ENCODE measurements around the gene HSF2.

HSF2 gene

GRCh38 chr6:122393351-122393896 lies 6.0 kb upstream of the HSF2 start:
- no peak for DNase-seq (ENCODE audit: low spot score)
- TF ChIP-seq CTCF (conservative IDR thresholded peaks at IDR 0.05; ENCODE audit: low read depth), result no peak
- no peak overlapping the region for H3K27ac ChIP-seq
- CTCF ChIA-PET, result interaction anchor here (2.0 kb wide), 1 partner anchor 12 kb away, joined by 6 read pairs; no protein-coding TSS in a partner anchor
- POLR2A ChIA-PET (ENCODE audit: low non-redundant PET), result no interaction called here

GRCh38 chr6:122394016-122394415 lies 5.4 kb upstream of the HSF2 start:
- ChIA-PET CTCF (interaction anchor here (2.0 kb wide), 1 partner anchor 13 kb away, joined by 6 read pairs; no protein-coding TSS in a partner anchor), POLR2A (ENCODE audit: low non-redundant PET) (no interaction called here)
- DNase-seq (ENCODE audit: low spot score), result no peak
- H3K27ac ChIP-seq, result no peak overlapping the region
- no peak for TF ChIP-seq CTCF (conservative IDR thresholded peaks at IDR 0.05; ENCODE audit: low read depth)

GRCh38 chr6:122399055-122399347 lies 451 bp upstream of the HSF2 start:
- H3K27ac ChIP-seq, result peak overlapping the region; percentile 87
- DNase-seq (ENCODE audit: low spot score), result no peak
- ChIA-PET CTCF (no interaction called here), POLR2A (ENCODE audit: low non-redundant PET) (no interaction called here)
- no peak for TF ChIP-seq CTCF (conservative IDR thresholded peaks at IDR 0.05; ENCODE audit: low read depth)

- ChIA-PET POLR2A (ENCODE audit: low non-redundant PET) (no interaction called here), CTCF (no interaction called here)
- TF ChIP-seq CTCF (conservative IDR thresholded peaks at IDR 0.05; ENCODE audit: low read depth), result no peak
- peak overlapping the region; percentile 87 for H3K27ac ChIP-seq
- peak; percentile 17 for DNase-seq (ENCODE audit: low spot score)
Observed at GRCh38 chr6:122400121-122400450, 634 bp downstream of the HSF2 start.

GRCh38 chr6:122400462-122401089 lies 1.1 kb downstream of the HSF2 start:
- no peak for DNase-seq (ENCODE audit: low spot score)
- no peak for TF ChIP-seq CTCF (conservative IDR thresholded peaks at IDR 0.05; ENCODE audit: low read depth)
- H3K27ac ChIP-seq, result no peak overlapping the region
- ChIA-PET CTCF (interaction anchor here (0.7 kb wide), 1 partner anchor 401 kb away, joined by 4 read pairs; no protein-coding TSS in a partner anchor), POLR2A (ENCODE audit: low non-redundant PET) (no interaction called here)

- DNase-seq (ENCODE audit: low spot score), result no peak
- ChIA-PET CTCF (interaction anchor here (0.7 kb wide), 1 partner anchor 400 kb away, joined by 4 read pairs; no protein-coding TSS in a partner anchor), POLR2A (ENCODE audit: low non-redundant PET) (no interaction called here)
- no peak for TF ChIP-seq CTCF (conservative IDR thresholded peaks at IDR 0.05; ENCODE audit: low read depth)
- no peak overlapping the region for H3K27ac ChIP-seq
Observed at GRCh38 chr6:122401104-122401503, 1.7 kb downstream of the HSF2 start.

All from RWPE1 (cell line).